Astrocyte (in vitro differentiated cells and primary cell): Measurements from ENCODE around the gene AKR1A1. TPM values are rescaled to one million over a fixed set of nuclear protein-coding genes. Genes with fewer than 3 reads are reported as not detected.

Source experiments
- DNase-seq: peaks from one replicate; pipeline ENCODE4 v3.0.0-alpha.2; 2010; ENCODE audit warnings: low read depth
- FAIRE-seq: peaks from 2 replicates; lab custom pipeline; 2011; peaks lifted over from hg19 to GRCh38; lab: Jason Lieb, UNC
- H2AFZ ChIP-seq: 2 replicates; pipeline ENCODE4 v1.6.0; 2012; ENCODE audit warnings: low read depth, low read length, inconsistent platforms
- H3K27ac ChIP-seq: 2 replicates; pipeline ENCODE4 v1.5.1; 2011; ENCODE audit warnings: low read depth, low read length, inconsistent platforms
- H3K27me3 ChIP-seq: 2 replicates; pipeline ENCODE4 v1.6.0; 2011; ENCODE audit warnings: low read length, inconsistent platforms; ENCODE audit not compliant: insufficient read depth
- H3K36me3 ChIP-seq: 2 replicates; pipeline ENCODE4 v1.5.1; 2011; ENCODE audit warnings: low read length, inconsistent platforms; ENCODE audit not compliant: insufficient read depth
- H3K4me1 ChIP-seq: 2 replicates; pipeline ENCODE4 v1.5.1; 2011; ENCODE audit warnings: low read length, inconsistent platforms; ENCODE audit not compliant: insufficient read depth
- H3K4me2 ChIP-seq: 2 replicates; pipeline ENCODE4 v1.6.0; 2012; ENCODE audit warnings: low read length, inconsistent platforms
- H3K4me3 ChIP-seq: 2 replicates; pipeline ENCODE4 v1.5.1; 2011; ENCODE audit warnings: low read depth, mild to moderate bottlenecking, low read length, inconsistent platforms; ENCODE audit not compliant: insufficient read depth
- H3K79me2 ChIP-seq: 2 replicates; pipeline ENCODE4 v1.6.0; 2012; ENCODE audit warnings: mild to moderate bottlenecking, low read length, inconsistent platforms; ENCODE audit not compliant: insufficient read depth
- H3K9ac ChIP-seq: 2 replicates; pipeline ENCODE4 v1.6.0; 2012; ENCODE audit warnings: mild to moderate bottlenecking, low read length, inconsistent platforms
- H3K9me3 ChIP-seq: 2 replicates; pipeline ENCODE4 v1.5.1; 2012; ENCODE audit warnings: low read depth, mild to moderate bottlenecking, low read length, inconsistent platforms; ENCODE audit not compliant: insufficient read depth
- H4K20me1 ChIP-seq: 2 replicates; pipeline ENCODE4 v1.6.0; 2012; ENCODE audit warnings: low read length, inconsistent platforms; ENCODE audit not compliant: insufficient read depth
- H3K27ac Mint-ChIP-seq: one replicate; pipeline ENCODE4 v1.8.0; 2021; ENCODE audit warnings: mild to moderate bottlenecking, mixed read lengths; ENCODE audit not compliant: unreplicated experiment
- H3K27me3 Mint-ChIP-seq: one replicate; pipeline ENCODE4 v1.8.0; 2021; ENCODE audit warnings: low read depth, mixed read lengths; ENCODE audit not compliant: unreplicated experiment
- H3K36me3 Mint-ChIP-seq: one replicate; pipeline ENCODE4 v1.8.0; 2021; ENCODE audit warnings: low read depth, mixed read lengths; ENCODE audit not compliant: unreplicated experiment
- H3K4me1 Mint-ChIP-seq: one replicate; pipeline ENCODE4 v1.8.0; 2021; ENCODE audit warnings: low read depth, mixed read lengths; ENCODE audit not compliant: unreplicated experiment
- H3K4me3 Mint-ChIP-seq: one replicate; pipeline ENCODE4 v1.8.0; 2021; ENCODE audit warnings: mild to moderate bottlenecking, moderate library complexity, mixed read lengths; ENCODE audit not compliant: unreplicated experiment
- H3K9me3 Mint-ChIP-seq: one replicate; pipeline ENCODE4 v1.8.0; 2021; ENCODE audit warnings: mild to moderate bottlenecking, mixed read lengths; ENCODE audit not compliant: unreplicated experiment
- EZH2 ChIP-seq: IDR thresholded peaks from 2 replicates; pipeline ENCODE4 v1.6.1; 2012; ENCODE audit warnings: mild to moderate bottlenecking, low read length, inconsistent platforms; ENCODE audit not compliant: insufficient read depth
- total RNA-seq: library from RNA; stranded (reverse); gene quantifications from 2 replicates; pipeline ENCODE4 v1.2.1, GENCODE V29; 2021
- TF ChIP-seq, protein P1 (sequence below): IDR thresholded peaks from 2 replicates; pipeline ENCODE4 v1.5.1; 2011; ENCODE audit warnings: low read depth, mild to moderate bottlenecking, inconsistent platforms, low read length, moderate library complexity; ENCODE audit not compliant: insufficient read depth

AKR1A1 gene
- total RNA-seq, 1 donor from 2014 or later = 118 TPM

DNA sequence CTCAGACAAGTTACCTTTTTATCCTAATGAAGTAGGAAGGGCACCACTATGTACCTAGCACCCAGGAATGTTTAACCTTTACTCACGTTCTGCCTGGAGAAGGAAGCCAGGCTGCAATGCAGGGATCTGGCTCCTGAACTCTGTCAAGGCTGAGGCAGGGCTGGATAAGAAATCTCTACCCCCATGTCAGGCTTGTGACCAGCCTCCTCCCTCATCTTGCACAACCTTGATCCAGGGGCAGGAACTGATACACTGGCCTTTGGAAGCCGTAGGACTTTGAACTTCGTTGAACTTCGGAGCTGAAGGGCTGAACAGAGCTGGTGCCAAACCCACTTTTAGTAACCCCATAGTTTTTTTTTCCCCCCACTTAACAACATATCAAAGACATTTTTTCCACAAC is 8.0 kb upstream of the AKR1A1 start:
- H3K9me3 ChIP-seq = no peaks in the 10 kb centered on the region
- no peak for DNase-seq
- H3K4me2 ChIP-seq = no peak overlapping the region
- no peak overlapping the region for H3K27ac ChIP-seq
- peaks cover 16% of the 10 kb centered on the region for H3K4me1 Mint-ChIP-seq
- H3K4me1 ChIP-seq = no peaks in the 10 kb centered on the region
- H3K4me3 ChIP-seq = no peak overlapping the region
- H3K9ac ChIP-seq = no peak overlapping the region
- H3K4me3 Mint-ChIP-seq = no peak overlapping the region
- H3K9me3 Mint-ChIP-seq = no peaks in the 10 kb centered on the region
- H3K27me3 ChIP-seq = no peaks in the 10 kb centered on the region
- H3K27ac Mint-ChIP-seq = no peak overlapping the region
- H3K27me3 Mint-ChIP-seq = no peaks in the 10 kb centered on the region
- H3K36me3 ChIP-seq = no peaks in the 10 kb centered on the region
- H3K36me3 Mint-ChIP-seq = no peaks in the 10 kb centered on the region
- H3K79me2 ChIP-seq = no peaks in the 10 kb centered on the region
- H2AFZ ChIP-seq = no peak overlapping the region
- H4K20me1 ChIP-seq = no peaks in the 10 kb centered on the region
- FAIRE-seq = no peak
- TF ChIP-seq, protein P1, sequence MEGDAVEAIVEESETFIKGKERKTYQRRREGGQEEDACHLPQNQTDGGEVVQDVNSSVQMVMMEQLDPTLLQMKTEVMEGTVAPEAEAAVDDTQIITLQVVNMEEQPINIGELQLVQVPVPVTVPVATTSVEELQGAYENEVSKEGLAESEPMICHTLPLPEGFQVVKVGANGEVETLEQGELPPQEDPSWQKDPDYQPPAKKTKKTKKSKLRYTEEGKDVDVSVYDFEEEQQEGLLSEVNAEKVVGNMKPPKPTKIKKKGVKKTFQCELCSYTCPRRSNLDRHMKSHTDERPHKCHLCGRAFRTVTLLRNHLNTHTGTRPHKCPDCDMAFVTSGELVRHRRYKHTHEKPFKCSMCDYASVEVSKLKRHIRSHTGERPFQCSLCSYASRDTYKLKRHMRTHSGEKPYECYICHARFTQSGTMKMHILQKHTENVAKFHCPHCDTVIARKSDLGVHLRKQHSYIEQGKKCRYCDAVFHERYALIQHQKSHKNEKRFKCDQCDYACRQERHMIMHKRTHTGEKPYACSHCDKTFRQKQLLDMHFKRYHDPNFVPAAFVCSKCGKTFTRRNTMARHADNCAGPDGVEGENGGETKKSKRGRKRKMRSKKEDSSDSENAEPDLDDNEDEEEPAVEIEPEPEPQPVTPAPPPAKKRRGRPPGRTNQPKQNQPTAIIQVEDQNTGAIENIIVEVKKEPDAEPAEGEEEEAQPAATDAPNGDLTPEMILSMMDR = no peak
- TF ChIP-seq EZH2 = no peak

- no peaks in the 10 kb centered on the region for H3K27me3 ChIP-seq
- no peak overlapping the region for H3K4me2 ChIP-seq
- no peak overlapping the region for H2AFZ ChIP-seq
- H3K4me1 Mint-ChIP-seq = peaks cover 16% of the 10 kb centered on the region
- H3K4me3 ChIP-seq = no peak overlapping the region
- no peaks in the 10 kb centered on the region for H3K27me3 Mint-ChIP-seq
- no peaks in the 10 kb centered on the region for H3K36me3 ChIP-seq
- no peaks in the 10 kb centered on the region for H3K4me1 ChIP-seq
- no peaks in the 10 kb centered on the region for H4K20me1 ChIP-seq
- H3K79me2 ChIP-seq = no peaks in the 10 kb centered on the region
- no peaks in the 10 kb centered on the region for H3K36me3 Mint-ChIP-seq
- DNase-seq (no peak), FAIRE-seq (no peak)
- no peak overlapping the region for H3K9ac ChIP-seq
- no peak overlapping the region for H3K27ac Mint-ChIP-seq
- H3K9me3 ChIP-seq = no peaks in the 10 kb centered on the region
- no peaks in the 10 kb centered on the region for H3K9me3 Mint-ChIP-seq
- no peak overlapping the region for H3K4me3 Mint-ChIP-seq
- H3K27ac ChIP-seq = no peak overlapping the region
- TF ChIP-seq EZH2 = no peak
- TF ChIP-seq, protein P1 = no peak
These were observed 6.8 kb upstream of the AKR1A1 start for GRCh38 chr1:45543581-45544417.

GRCh38 chr1:45544530-45544929 is 6.1 kb upstream of the AKR1A1 start:
- Mint-ChIP-seq H3K4me3 (no peak overlapping the region), H3K27me3 (no peaks in the 10 kb centered on the region)

More at GRCh38 chr1:45544530-45544929, 6.1 kb upstream of the AKR1A1 start:
- Mint-ChIP-seq H3K9me3 (no peaks in the 10 kb centered on the region), H3K4me1 (peaks cover 16% of the 10 kb centered on the region), H3K27ac (no peak overlapping the region), H3K36me3 (no peaks in the 10 kb centered on the region)
- FAIRE-seq (no peak), DNase-seq (no peak)
- Histone ChIP-seq H3K9ac (no peak overlapping the region), H3K4me1 (no peaks in the 10 kb centered on the region), H3K27ac (no peak overlapping the region), H3K4me3 (no peak overlapping the region), H3K79me2 (no peaks in the 10 kb centered on the region), H3K4me2 (no peak overlapping the region), H3K9me3 (no peaks in the 10 kb centered on the region), H3K27me3 (no peaks in the 10 kb centered on the region), H3K36me3 (no peaks in the 10 kb centered on the region), H4K20me1 (no peaks in the 10 kb centered on the region), H2AFZ (no peak overlapping the region)
- TF ChIP-seq, protein P1 = no peak
- TF ChIP-seq EZH2 = no peak
